Measurements from ENCODE around the gene HMG20B.

The HMG20B gene

DNA sequence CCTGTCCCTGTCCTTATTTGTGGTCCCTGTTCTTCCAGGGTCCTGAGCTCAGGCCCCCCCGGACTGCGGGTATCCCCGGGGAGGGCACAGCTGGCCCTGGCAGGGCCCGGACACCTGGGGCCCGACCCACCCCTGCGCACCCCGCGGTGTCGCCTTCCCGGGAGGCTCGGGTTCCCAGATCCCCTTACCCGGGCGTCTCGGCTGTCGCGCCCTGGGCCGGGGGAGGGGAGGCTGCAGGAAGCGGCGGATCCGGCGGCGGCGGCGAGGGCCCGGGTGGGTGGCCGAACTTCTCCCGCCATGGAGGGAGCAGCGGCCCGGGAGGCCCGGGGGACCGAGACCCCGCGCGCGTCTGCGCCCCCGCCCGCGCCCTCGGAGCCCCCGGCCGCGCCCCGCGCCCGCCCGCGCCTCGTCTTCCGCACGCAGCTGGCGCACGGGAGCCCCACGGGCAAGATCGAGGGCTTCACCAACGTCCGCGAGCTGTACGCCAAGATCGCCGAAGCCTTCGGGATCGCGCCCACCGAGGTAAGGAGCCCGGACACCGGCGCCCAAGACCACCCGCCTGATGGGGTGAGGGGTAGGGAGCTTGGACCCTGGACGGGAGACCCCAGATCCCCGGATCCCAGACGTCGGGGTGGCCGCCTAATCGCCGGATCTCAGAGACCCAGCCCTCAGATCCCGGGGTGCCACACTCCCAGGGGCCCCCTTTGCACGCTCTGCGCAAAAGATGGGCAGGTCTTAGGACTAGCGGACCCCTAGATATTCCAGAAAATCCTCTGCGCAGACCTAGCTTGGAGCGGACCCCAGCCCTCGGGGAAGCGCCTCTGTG is 12.8 kb downstream of the HMG20B start, which contains the start of gene GIPC3:
Gene GIPC3, plus strand, starts transcription at position 178 of the 826 bp plus-strand sequence. Its CDS starts 120 bp downstream, at position 298.
- DNase-seq, result no peak

- no peak for DNase-seq
Measured at GRCh38 chr19:3586127-3586626, 13.4 kb downstream of the HMG20B start.

- no peak for DNase-seq
Measured at GRCh38 chr19:3586707-3587346, 14.1 kb downstream of the HMG20B start.

DNA sequence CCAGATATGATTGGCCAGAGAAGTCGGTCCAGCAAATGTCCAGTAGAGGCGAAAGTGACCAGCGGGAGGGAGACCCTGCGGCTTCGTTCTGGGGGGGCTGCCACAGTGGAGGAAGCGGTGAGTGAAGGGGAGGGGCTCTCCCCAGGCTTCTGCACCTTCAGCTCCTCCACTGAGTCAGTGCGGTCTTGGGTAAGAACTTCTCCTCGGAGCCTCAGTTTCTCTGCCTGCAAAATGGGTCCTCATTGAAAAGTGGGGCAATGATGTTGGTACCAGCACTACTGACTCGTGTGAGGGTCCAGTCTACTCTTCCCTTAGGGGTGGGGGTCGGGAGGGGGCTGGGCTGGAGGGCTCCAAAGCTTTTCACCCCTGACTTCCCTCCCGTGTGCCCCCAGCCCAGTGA is 16.7 kb downstream of the HMG20B start:
- no peak for DNase-seq

GRCh38 chr19:3589949-3590348 is 17.2 kb downstream of the HMG20B start:
- no peak for DNase-seq

GRCh38 chr19:3590991-3591659 is 18.4 kb downstream of the HMG20B start:
- no peak for DNase-seq

- no peak for DNase-seq
Measured at GRCh38 chr19:3591876-3592613, 19.3 kb downstream of the HMG20B start.

DNA sequence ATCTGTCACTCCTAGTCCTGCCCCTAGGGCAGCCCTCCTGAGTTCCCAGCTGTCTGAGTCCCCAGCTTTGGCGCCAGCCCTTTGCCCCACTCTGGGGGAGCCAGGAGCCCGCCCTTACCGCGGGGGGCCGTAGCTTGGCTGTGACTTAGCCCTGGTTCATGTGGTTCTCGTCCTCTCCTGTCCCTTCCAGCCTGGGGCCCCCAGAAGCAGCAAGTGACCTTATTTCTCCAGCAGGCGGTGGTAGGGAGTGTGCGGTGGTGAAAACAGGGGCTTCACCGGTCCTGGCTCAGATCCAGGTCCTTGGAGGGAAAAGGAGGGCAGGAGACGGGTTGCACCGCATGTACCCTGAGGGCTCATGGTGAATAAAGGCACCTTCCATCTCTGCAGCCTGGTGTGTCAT is 20.4 kb downstream of the HMG20B start:
- DNase-seq, result no peak

DNA sequence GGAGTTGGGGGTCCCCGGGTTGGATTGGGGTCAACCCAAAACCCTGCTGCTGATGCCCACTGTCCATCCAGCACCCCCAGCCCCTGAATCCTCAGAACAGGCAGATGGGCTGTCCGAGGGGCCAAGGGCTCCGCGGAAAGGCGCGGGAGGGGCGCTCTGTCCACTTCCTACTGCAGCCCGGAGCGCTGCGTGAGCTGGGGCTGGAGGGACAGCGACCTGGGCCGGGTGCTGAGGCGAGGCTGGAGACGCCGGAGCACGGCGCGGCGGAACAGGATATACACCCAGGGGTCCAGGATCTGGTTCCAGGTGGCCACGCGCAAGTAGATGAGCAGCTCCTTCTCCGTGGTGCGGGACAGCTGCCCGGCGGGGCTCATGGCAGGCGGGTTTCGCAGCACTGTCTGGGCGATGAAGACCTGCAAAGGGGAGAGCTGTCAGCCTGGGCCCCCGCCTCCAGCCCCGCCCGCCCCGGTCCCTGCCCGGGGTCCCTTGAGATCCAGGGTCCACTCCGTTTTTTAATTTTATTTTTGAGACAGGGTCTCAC is 22.8 kb downstream of the HMG20B start:
- DNase-seq, result no peak

GRCh38 chr19:3599776-3600187 is 27.0 kb downstream of the HMG20B start:
- no peak for DNase-seq

DNA sequence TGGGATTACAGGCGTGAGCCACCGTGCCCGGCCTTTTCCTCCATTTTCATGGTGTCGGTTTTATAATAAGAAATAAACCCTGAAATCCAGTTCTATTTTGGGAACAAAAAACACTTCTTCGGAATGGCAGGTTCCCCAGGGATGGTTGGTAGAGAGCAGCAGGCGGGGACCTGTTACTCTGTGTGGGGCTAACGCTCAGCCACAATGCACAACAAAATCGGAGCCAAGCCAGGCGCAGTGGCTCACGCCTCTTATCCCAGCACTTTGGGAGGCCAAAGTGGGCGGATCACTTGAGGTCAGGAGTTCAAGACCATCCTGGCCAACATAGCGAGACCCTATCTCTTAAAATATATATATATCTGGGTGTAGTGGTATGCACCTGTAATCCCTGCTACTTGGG is 28.3 kb downstream of the HMG20B start:
- DNase-seq, result no peak

- DNase-seq, result no peak
Measured at GRCh38 chr19:3603121-3603811, 30.5 kb downstream of the HMG20B start.

GRCh38 chr19:3604227-3604986 is 31.7 kb downstream of the HMG20B start:
- no peak for DNase-seq

DNA sequence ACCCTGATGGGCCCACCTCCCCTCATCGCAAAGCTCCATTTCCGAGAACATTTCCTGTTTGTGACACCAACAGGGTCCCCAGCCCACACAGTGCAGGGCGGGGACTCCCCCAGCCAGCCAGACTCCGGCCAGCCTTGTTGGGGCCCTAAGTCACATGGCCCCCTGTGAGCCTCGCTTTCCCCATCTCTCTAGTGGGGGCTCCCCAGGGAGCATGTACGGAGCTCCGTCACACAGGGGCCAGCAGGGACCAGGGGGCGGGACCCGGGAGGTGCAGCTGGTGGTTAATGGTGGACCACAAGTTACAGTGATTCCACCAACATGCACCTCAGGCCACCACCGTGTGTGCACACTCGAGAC is 32.2 kb downstream of the HMG20B start:
- DNase-seq, result no peak

DNA sequence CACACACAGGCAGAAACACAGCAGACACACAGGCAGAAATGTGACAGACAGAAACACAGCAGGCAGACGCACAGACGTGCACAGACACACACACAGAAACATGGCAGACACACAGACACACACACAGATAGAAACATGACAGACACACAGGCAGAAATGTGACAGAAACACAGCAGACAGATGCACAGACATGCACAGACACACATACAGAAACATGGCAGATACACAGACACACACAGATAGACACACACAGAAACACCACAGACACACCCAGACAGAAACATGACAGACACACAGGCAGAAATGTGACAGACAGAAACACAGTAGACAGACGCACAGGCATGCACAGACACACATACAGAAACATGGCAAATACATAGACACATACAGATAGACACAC is 32.6 kb downstream of the HMG20B start:
- no peak for DNase-seq

DNA sequence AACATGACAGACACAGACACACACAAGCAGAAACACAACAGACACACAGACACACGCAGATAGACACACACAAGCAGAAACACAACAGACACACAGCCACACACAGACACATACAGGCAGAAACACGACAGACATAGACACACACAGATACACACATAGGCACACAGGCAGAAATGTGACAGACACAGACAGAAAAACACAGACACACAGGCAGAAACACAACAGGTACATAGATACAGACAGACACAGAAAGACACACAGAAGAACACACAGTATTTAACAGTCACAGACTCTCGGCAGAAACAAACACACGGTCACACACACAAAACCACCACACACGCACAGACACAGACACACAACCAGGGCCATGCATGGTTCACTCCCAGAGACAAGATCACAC is 33.0 kb downstream of the HMG20B start:
- DNase-seq, result no peak

GRCh38 chr19:3606174-3606689 is 33.5 kb downstream of the HMG20B start:
- no peak for DNase-seq

- no peak for DNase-seq
Measured at GRCh38 chr19:3606690-3607289, 34.0 kb downstream of the HMG20B start, which contains the start of gene TBXA2R. TSS of gene TBXA2R (minus strand) at chr19:3606875. CDS start at chr19:3600634, 6,241 bp downstream.

DNA sequence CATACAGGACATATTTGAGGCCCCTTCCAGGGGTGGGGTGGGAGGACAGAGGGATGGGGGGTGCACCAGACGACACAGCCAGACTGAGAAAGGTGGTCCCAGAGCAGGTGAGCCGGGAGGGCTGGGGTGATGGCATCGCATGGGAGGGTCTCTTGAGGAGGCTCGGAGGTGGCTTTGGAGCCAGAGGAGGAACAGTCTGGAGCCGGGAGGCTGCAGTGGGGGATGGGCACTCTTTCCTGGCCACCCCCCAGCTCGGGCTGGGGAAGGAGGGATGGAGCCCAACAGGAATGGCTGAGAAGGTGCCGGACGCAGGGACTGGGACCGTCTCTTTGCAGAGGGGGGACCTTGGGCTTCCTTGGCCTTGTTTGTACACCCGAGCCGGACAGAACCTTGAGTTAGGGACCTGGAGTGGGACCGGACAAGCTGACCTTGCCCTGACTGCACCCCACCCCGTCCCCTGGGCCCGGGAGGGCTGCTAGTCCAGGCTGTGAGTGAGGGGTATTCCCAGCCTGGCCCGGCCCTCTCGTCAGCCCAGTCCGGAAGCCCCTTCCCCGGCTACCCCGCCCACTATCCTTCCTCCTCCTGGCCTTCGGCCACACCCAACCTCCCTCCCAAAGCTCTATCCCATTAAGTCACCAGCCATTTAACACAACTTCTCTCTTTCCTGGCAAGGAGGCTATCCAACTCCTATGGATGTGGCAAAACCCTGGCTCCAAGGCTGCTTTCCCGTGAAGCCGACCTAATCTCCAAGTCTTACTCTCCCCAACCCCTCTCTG is 34.7 kb downstream of the HMG20B start:
- no peak for DNase-seq

Data from NCI-H524 treated with DMSO at 0.1 percent for 48 hours (cell line).